Astrocyte (in vitro differentiated cells and primary cell): Measurements from ENCODE around the gene PITPNB. TPM values are rescaled to one million over a fixed set of nuclear protein-coding genes. Genes with fewer than 3 reads are reported as not detected.
A peak's percentile ranks its signal among the peaks of the same experiment; 100 is the strongest.

Experiments used
- DNase-seq: peaks from one replicate; pipeline ENCODE4 v3.0.0-alpha.2; 2010; ENCODE audit warnings: low read depth
- FAIRE-seq: peaks from 2 replicates; lab custom pipeline; 2011; peaks lifted over from hg19 to GRCh38; lab: Jason Lieb, UNC
- H2AFZ ChIP-seq: 2 replicates; pipeline ENCODE4 v1.6.0; 2012; ENCODE audit warnings: low read depth, low read length, inconsistent platforms
- H3K27ac ChIP-seq: 2 replicates; pipeline ENCODE4 v1.5.1; 2011; ENCODE audit warnings: low read depth, low read length, inconsistent platforms
- H3K27me3 ChIP-seq: 2 replicates; pipeline ENCODE4 v1.6.0; 2011; ENCODE audit warnings: low read length, inconsistent platforms; ENCODE audit not compliant: insufficient read depth
- H3K36me3 ChIP-seq: 2 replicates; pipeline ENCODE4 v1.5.1; 2011; ENCODE audit warnings: low read length, inconsistent platforms; ENCODE audit not compliant: insufficient read depth
- H3K4me1 ChIP-seq: 2 replicates; pipeline ENCODE4 v1.5.1; 2011; ENCODE audit warnings: low read length, inconsistent platforms; ENCODE audit not compliant: insufficient read depth
- H3K4me2 ChIP-seq: 2 replicates; pipeline ENCODE4 v1.6.0; 2012; ENCODE audit warnings: low read length, inconsistent platforms
- H3K4me3 ChIP-seq: 2 replicates; pipeline ENCODE4 v1.5.1; 2011; ENCODE audit warnings: low read depth, mild to moderate bottlenecking, low read length, inconsistent platforms; ENCODE audit not compliant: insufficient read depth
- H3K79me2 ChIP-seq: 2 replicates; pipeline ENCODE4 v1.6.0; 2012; ENCODE audit warnings: mild to moderate bottlenecking, low read length, inconsistent platforms; ENCODE audit not compliant: insufficient read depth
- H3K9ac ChIP-seq: 2 replicates; pipeline ENCODE4 v1.6.0; 2012; ENCODE audit warnings: mild to moderate bottlenecking, low read length, inconsistent platforms
- H3K9me3 ChIP-seq: 2 replicates; pipeline ENCODE4 v1.5.1; 2012; ENCODE audit warnings: low read depth, mild to moderate bottlenecking, low read length, inconsistent platforms; ENCODE audit not compliant: insufficient read depth
- H4K20me1 ChIP-seq: 2 replicates; pipeline ENCODE4 v1.6.0; 2012; ENCODE audit warnings: low read length, inconsistent platforms; ENCODE audit not compliant: insufficient read depth
- H3K27ac Mint-ChIP-seq: one replicate; pipeline ENCODE4 v1.8.0; 2021; ENCODE audit warnings: mild to moderate bottlenecking, mixed read lengths; ENCODE audit not compliant: unreplicated experiment
- H3K27me3 Mint-ChIP-seq: one replicate; pipeline ENCODE4 v1.8.0; 2021; ENCODE audit warnings: low read depth, mixed read lengths; ENCODE audit not compliant: unreplicated experiment
- H3K36me3 Mint-ChIP-seq: one replicate; pipeline ENCODE4 v1.8.0; 2021; ENCODE audit warnings: low read depth, mixed read lengths; ENCODE audit not compliant: unreplicated experiment
- H3K4me1 Mint-ChIP-seq: one replicate; pipeline ENCODE4 v1.8.0; 2021; ENCODE audit warnings: low read depth, mixed read lengths; ENCODE audit not compliant: unreplicated experiment
- H3K4me3 Mint-ChIP-seq: one replicate; pipeline ENCODE4 v1.8.0; 2021; ENCODE audit warnings: mild to moderate bottlenecking, moderate library complexity, mixed read lengths; ENCODE audit not compliant: unreplicated experiment
- H3K9me3 Mint-ChIP-seq: one replicate; pipeline ENCODE4 v1.8.0; 2021; ENCODE audit warnings: mild to moderate bottlenecking, mixed read lengths; ENCODE audit not compliant: unreplicated experiment
- CTCF ChIP-seq: IDR thresholded peaks from 2 replicates; pipeline ENCODE4 v1.5.1; 2011; ENCODE audit warnings: low read depth, mild to moderate bottlenecking, inconsistent platforms, low read length, moderate library complexity; ENCODE audit not compliant: insufficient read depth
- EZH2 ChIP-seq: IDR thresholded peaks from 2 replicates; pipeline ENCODE4 v1.6.1; 2012; ENCODE audit warnings: mild to moderate bottlenecking, low read length, inconsistent platforms; ENCODE audit not compliant: insufficient read depth
- total RNA-seq: library from RNA; stranded (reverse); gene quantifications from 2 replicates; pipeline ENCODE4 v1.2.1, GENCODE V29; 2021

Gene PITPNB
- total RNA-seq, 1 donor from 2014 or later = 90.6 TPM

- Histone ChIP-seq H3K36me3 (peaks cover 13% of the 10 kb centered on the region), H3K9ac (no peak overlapping the region), H3K4me3 (no peak overlapping the region), H3K27me3 (no peaks in the 10 kb centered on the region), H3K4me2 (no peak overlapping the region), H3K4me1 (peaks cover 4% of the 10 kb centered on the region), H3K9me3 (no peaks in the 10 kb centered on the region), H2AFZ (no peak overlapping the region), H3K79me2 (no peaks in the 10 kb centered on the region), H3K27ac (no peak overlapping the region), H4K20me1 (peaks cover 12% of the 10 kb centered on the region)
- Mint-ChIP-seq H3K4me3 (no peak overlapping the region), H3K27me3 (no peaks in the 10 kb centered on the region), H3K9me3 (no peaks in the 10 kb centered on the region), H3K4me1 (peaks cover 14% of the 10 kb centered on the region), H3K27ac (no peak overlapping the region), H3K36me3 (peaks cover 36% of the 10 kb centered on the region)
- no peak for TF ChIP-seq EZH2
- no peak for TF ChIP-seq CTCF
- FAIRE-seq (no peak), DNase-seq (peak; percentile 48)
Measured at GRCh38 chr22:27844656-27845591, 74.1 kb downstream of the PITPNB start.

GRCh38 chr22:27844256-27844655 lies 74.8 kb downstream of the PITPNB start:
- Histone ChIP-seq H3K36me3 (peaks cover 13% of the 10 kb centered on the region), H4K20me1 (peaks cover 12% of the 10 kb centered on the region), H3K4me1 (no peaks in the 10 kb centered on the region), H3K27ac (no peak overlapping the region), H3K9me3 (no peaks in the 10 kb centered on the region), H3K4me3 (no peak overlapping the region), H3K27me3 (no peaks in the 10 kb centered on the region), H3K4me2 (no peak overlapping the region), H3K9ac (no peak overlapping the region), H3K79me2 (no peaks in the 10 kb centered on the region), H2AFZ (no peak overlapping the region)
- no peak overlapping the region for H3K4me3 Mint-ChIP-seq
- peaks cover 38% of the 10 kb centered on the region for H3K36me3 Mint-ChIP-seq
- TF ChIP-seq CTCF (no peak), EZH2 (no peak)
- DNase-seq (no peak), FAIRE-seq (no peak)
- H3K27ac Mint-ChIP-seq = no peak overlapping the region
- H3K4me1 Mint-ChIP-seq = peaks cover 9% of the 10 kb centered on the region
- H3K27me3 Mint-ChIP-seq = no peaks in the 10 kb centered on the region
- no peaks in the 10 kb centered on the region for H3K9me3 Mint-ChIP-seq

DNA sequence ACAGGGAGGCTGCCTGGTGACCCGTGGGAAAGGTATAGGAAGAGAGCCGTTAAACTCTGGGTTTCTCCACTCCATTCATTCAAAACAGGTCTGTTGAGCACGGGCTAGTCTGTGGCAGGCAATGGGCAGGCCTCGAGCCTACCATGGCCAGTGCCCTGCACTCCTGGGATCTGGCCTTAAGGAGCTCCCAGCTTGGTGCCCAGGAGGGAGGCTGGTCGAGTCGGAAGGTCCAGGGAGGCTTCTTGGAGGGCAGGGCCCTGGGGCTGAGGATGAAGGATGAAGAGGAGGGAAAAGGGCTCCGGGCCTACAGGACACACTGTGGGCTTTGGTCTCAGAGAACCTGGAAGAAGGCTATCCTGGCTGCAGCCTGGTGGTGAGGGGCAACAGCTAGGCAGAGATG lies 75.6 kb downstream of the PITPNB start:
- H3K9ac ChIP-seq = no peak overlapping the region
- Mint-ChIP-seq H3K27me3 (no peaks in the 10 kb centered on the region), H3K36me3 (peaks cover 36% of the 10 kb centered on the region), H3K4me1 (peaks cover 5% of the 10 kb centered on the region), H3K27ac (no peak overlapping the region), H3K4me3 (no peak overlapping the region), H3K9me3 (peaks cover 4% of the 10 kb centered on the region)
- no peaks in the 10 kb centered on the region for H3K79me2 ChIP-seq
- peaks cover 13% of the 10 kb centered on the region for H3K36me3 ChIP-seq
- H3K4me2 ChIP-seq = no peak overlapping the region
- DNase-seq (no peak), FAIRE-seq (no peak)
- no peaks in the 10 kb centered on the region for H3K27me3 ChIP-seq
- no peak overlapping the region for H3K27ac ChIP-seq
- no peaks in the 10 kb centered on the region for H3K4me1 ChIP-seq
- no peaks in the 10 kb centered on the region for H3K9me3 ChIP-seq
- no peak overlapping the region for H3K4me3 ChIP-seq
- H2AFZ ChIP-seq = no peak overlapping the region
- TF ChIP-seq EZH2 (no peak), CTCF (no peak)
- peaks cover 6% of the 10 kb centered on the region for H4K20me1 ChIP-seq
